Bronchial epithelial cell (primary cell): ENCODE measurements around the gene ARID5B. TPM values are rescaled to one million over a fixed set of nuclear protein-coding genes. Genes with fewer than 3 reads are reported as not detected.

Source experiments
- DNase-seq: peaks from one replicate; pipeline ENCODE4 v3.0.0-alpha.2; 2010; ENCODE audit warnings: low read depth
- FAIRE-seq: peaks from 2 replicates; lab custom pipeline; 2011; peaks lifted over from hg19 to GRCh38; lab: Jason Lieb, UNC
- H3K27me3 ChIP-seq: 2 replicates; pipeline ENCODE4 v1.5.1; 2011; ENCODE audit warnings: low read length; ENCODE audit not compliant: control insufficient read depth, insufficient read depth
- H3K36me3 ChIP-seq: 2 replicates; pipeline ENCODE4 v1.5.1; 2011; ENCODE audit warnings: low read length; ENCODE audit not compliant: control insufficient read depth, insufficient read depth
- H3K4me3 ChIP-seq: 2 replicates; pipeline ENCODE4 v1.5.1; 2011; ENCODE audit warnings: mild to moderate bottlenecking, low read depth, low read length, control low read depth
- CTCF ChIP-seq: IDR thresholded peaks from 2 replicates; pipeline ENCODE4 v1.5.1; 2011; ENCODE audit warnings: mild to moderate bottlenecking, moderate library complexity, low read length, control low read depth, inconsistent platforms; ENCODE audit not compliant: insufficient read depth, severe bottlenecking
- total RNA-seq: library from RNA; depleted of rRNA; stranded (reverse); fragments of >200 nt; gene quantifications from 2 replicates; pipeline ENCODE4 v1.2.1, GENCODE V29; 2014

Gene ARID5B
- total RNA-seq, 1 donor from 2014 or later, result 7.1 TPM

DNA sequence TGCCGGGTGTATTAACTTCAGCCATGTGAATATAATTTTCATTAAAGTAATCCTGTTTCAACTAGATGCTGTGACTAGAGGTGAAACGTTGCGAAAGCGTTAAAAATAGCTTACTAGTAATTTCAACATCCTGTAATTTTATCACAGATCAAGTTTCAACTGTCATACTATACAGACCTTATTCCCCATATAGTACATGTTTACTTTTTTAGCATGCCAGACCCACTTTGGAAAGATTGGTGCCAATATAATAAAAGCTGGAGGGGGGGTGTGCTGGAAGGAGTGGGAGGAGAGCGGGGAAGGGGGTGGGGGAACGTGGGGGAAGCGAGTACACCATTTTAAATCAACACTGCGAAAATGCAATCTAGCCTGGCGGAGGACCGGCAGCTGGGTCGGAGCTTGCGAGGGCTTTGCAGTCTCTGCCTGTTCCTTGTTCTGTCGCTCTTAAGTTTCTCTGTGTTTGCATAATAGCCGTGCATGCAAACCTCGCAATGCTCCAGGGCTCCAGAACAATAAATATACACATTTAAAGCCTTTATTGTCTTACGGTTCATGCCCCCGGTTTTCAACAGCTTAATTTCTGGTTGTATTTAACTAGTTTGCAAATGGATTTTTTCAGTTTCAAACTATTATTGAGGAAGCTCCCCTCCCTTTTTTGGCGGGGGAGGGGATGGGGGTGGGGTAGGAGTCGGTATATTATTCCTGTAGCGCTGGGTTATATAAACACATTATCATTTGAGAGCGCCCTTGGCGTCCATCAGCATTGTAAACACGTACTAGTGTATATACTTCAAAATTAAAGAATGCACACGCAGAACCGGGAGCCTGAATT is 1.3 kb upstream of the ARID5B start:
- no peak for TF ChIP-seq CTCF
- Histone ChIP-seq H3K27me3 (no peaks in the 10 kb centered on the region), H3K4me3 (peak overlapping the region; percentile 76), H3K36me3 (no peaks in the 10 kb centered on the region)
- DNase-seq (peak; percentile 90), FAIRE-seq (no peak)

- no peak for DNase-seq
- Histone ChIP-seq H3K4me3 (peak overlapping the region; percentile 76), H3K27me3 (no peaks in the 10 kb centered on the region), H3K36me3 (no peaks in the 10 kb centered on the region)
- no peak for TF ChIP-seq CTCF
- FAIRE-seq, result no peak
Observed at GRCh38 chr10:61901829-61902444, 438 bp downstream of the ARID5B start.

DNA sequence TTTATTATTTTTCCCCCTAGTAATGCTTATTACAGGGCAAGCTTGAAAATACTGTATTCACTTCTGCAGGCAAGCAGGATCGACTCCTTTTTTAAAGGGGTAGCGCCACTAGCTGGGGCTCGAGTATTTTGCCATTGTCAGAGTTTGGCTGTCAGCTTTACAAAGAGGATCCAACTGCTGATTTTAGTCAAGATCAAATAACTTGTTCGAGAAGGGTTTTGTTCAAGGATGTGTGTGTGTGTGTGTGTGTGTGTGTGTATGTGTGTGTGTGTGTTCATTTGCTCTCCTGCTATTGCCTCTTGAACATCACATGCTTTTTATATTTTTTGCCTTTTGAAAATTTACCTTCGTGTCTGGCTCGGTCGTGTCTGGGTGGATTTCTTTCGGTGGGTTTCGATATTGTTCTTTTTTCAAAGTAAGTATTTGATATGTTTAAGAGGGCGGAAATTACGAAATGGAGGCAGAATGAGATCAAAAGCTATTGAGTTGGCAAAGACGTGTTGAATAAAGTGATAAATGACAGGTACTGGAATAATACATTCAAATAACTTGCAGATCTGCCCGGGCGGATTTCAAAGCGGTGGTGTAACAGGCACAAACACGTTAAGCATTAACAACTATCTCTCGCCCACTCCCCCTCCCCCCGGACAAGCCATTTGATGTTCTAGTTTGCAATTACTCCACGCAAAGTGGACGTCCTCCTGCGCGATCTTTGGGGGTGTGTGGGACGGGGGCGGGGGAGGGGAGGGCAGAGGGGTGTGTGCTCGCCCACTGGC is 1.1 kb downstream of the ARID5B start:
- H3K27me3 ChIP-seq, result no peaks in the 10 kb centered on the region
- peak overlapping the region; percentile 76 for H3K4me3 ChIP-seq
- H3K36me3 ChIP-seq, result no peaks in the 10 kb centered on the region
- DNase-seq (peak; percentile 90), FAIRE-seq (no peak)
- TF ChIP-seq CTCF, result peak; percentile 10

- no peak for FAIRE-seq
Observed at GRCh38 chr10:61903221-61903927, 1.9 kb downstream of the ARID5B start.

More at GRCh38 chr10:61903221-61903927, 1.9 kb downstream of the ARID5B start:
- peak; percentile 41 for TF ChIP-seq CTCF
- Histone ChIP-seq H3K36me3 (no peaks in the 10 kb centered on the region), H3K27me3 (no peaks in the 10 kb centered on the region), H3K4me3 (peak overlapping the region; percentile 76)
- DNase-seq, result peak; percentile 58
